ENCODE data around the gene SRGAP2C.
"Not testable (repeated sequence)": the region's sequence is repeated elsewhere in the genome, so short reads cannot be mapped to it uniquely, and the experiment has no call there.

SRGAP2C gene

DNA sequence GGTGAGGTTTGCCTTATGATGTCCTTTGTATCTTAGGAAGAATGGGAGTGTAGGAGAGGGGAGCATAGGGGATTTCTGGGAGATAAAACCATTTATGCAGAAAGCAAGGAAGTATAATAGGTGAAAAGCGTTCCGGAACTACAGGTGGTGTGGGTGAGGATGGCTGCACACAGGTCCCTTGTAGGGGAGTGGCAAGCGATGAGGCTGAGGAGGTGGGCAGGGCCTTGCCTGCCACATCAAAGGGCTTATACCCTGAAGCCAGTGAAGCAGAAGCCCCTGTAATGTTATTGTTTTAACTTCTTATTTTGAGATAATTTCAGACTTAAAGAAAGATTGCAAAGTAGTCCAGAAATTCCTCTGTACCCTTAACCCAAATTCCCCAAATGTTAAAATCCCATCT, 159.6 kb downstream of the SRGAP2C start:
- DNase-seq: not testable (repeated sequence)

DNA sequence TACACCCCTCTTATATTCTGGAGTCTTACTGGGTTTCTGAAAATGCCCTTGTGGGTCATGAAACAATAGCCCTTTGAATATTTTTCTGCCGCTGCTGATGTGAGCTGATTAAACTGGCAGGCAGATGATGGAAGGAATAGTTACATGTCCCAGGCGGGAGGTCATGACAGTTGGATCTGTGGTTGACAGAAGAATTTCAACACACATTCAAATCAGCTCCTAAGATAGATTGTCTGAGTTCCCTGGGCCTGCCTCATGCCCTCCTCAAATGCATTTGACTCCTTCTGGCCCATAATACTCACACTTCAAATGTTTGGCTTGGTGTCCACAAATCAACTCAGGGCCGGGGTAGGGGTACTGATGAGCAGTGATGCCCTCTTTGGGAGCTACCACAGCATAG, 161.9 kb downstream of the SRGAP2C start:
- not testable (repeated sequence) for DNase-seq

DNA sequence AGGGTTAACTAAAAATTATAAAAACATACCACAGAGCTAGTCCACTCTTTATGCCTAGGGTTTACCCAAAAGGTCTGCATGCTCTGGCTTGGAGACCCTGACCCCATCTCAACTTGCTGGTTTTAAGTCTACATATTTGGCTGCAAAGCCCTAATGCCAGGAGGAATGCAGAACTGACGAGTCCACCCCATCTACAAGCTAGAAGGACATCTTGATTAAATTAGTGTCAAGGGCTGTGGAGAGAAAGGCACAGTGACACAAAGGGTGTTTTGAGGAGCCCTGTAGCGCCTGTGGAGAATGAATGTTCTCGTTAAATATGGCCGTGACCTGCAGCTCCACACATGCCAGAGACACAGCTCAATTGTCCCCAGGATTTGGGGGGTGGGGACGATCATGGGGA, 162.7 kb downstream of the SRGAP2C start:
- DNase-seq: not testable (repeated sequence)

DNA sequence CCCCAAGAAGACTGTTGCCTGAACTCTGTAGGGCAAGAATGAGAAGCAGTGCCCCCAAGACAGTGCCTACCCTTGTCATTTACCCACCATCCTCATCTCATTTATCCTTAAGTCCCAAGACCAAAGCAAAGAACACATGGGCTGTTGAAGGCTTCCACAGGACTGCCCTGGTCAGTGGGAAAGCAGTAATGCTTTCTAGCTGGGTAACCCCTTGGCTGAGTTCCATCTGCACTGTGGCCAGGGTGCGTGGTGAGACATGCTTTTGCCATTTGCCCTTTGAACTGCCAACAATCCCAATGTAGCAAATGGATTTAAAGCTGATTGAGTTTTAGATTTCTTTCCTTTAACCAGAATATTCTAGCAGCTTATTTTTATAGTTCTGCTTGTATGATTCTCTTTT, 163.3 kb downstream of the SRGAP2C start:
- not testable (repeated sequence) for DNase-seq

DNA sequence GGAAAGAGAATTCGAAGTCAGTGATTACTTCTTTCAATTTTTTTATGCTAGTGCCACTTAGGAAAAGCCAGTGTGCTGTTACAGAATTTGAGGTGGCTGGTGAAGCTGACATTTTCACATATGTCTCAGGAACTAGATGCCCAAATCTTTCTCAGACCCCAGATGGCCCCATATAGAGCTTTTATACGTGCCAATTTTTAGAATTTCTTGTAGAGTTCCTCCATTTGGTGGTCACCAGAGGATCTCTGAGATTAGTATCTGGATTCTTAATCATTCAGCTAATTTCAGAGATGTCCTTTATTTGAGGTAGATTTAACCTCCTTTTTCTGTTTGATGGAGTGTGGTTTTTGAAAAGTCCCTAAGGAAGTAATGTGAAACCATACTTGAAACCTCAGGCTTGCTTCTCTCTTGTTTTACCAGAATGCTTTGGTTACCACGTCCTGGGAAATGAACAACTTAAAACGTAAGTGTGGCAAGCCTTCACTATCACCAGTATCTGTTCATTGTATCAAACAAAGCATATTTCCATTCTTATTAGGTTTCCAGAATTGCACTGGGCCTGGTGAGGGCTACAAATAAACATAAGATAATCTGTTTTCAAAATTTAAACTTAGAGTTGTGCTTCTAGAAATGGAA, 164.7 kb downstream of the SRGAP2C start:
- DNase-seq: not testable (repeated sequence)

DNA sequence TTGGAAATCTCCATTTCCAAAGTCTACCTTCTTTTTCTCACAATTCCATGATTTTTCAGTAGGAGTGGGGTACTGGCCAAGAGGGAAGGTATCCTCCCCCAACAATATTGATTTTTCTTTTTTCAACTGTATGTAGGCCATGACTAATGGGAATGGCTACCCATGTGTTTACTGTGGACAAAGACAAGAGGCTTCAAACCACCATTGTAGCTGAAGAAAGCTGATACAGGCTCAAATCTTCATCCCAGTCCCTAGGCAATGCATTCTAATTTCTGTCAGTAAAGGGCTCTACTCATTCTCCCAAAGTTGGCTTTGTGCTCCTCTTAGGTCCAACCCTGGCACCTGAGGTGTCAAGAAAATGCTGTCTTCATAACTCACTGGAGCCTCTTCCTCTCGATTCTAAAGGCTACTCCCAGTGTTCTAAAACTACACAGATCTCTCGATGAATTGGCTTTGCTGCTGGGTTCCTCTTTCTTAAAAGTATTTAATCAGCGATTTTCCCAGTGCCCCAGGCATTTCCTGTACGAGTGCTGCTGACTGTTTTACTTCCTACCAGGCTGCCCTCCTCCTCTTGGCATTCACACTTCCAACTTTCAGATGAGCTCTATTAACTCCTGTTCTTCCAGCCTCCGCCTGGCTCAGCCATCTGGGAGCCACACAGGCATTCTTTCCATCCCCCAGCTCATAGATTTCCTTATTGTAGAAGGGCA, 171.1 kb downstream of the SRGAP2C start:
- not testable (repeated sequence) for DNase-seq

DNA sequence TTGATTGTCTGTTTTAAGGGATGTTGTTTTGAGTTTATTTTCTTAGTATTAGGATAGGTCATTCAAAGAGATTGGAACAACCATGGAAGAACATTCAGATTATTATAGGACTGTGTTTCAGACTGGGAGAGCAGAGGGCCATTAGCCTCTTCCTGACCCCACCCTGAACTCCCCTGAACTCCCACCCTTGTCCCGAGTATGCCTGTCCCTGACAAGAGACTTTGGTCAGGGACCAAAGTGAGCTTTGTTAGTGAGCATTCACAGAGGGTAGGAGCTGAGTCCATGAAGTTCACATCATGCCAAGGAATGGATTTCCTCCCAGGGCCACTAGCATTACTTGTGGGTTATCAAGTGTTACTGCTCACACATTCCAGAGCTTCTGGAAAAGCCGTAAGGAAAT, 172.0 kb downstream of the SRGAP2C start:
- DNase-seq: not testable (repeated sequence)

DNA sequence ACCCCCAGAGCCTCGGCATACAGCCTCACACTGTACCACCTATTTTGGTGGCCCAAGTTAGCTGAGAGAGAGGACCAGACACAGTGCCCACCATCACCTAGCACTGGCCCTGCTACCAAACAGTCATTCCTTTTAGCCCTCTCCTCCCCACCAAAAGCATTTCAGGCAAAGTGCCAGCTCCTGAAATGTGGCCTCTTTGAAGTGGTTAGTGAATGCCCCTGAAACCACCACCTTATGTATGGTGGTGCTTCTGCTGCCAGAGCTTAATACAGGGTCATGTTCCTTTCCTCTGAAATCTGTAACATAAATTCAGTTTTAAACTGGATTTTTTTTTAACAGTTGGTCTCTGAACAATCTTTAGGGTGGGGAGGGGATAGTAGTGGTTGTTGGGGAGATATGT, 175.8 kb downstream of the SRGAP2C start:
- not testable (repeated sequence) for DNase-seq

DNA sequence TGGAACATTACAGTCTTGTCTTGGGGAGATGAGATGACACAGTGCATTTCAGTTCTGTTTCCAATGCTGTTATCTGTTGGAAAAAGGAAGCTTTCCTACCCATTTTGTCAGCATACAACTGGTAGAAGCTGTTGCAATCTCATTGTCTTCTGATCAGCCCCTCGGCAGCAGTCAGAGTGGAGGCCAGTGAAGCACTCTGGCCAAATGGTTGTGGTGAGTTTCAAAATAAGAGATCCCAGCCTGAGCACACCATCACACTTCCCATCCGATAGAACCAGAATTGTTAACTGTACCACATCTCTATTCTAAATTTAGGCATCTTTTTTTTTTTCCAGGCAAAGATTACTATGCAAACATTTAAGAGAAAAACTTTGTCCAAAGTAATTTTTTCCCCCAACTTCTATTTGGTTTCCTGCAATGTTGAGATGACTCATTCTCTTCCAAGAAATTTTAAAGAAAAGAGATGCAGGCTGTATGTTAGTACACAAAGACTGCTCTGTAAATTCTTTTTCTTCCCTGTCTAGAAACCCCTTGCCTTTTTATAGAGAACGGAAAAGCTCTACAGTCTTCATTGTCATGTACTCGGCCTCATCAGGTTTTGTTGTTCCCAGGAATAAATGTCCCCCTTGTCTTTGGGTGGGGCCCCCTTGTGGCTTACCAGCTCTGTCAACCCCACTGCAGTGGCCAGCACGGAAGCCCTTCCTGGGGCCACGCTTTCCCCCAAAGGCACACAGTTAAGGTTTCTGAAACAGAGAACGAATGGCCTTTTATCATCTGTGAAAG, 176.9 kb downstream of the SRGAP2C start:
- DNase-seq: not testable (repeated sequence)

DNA sequence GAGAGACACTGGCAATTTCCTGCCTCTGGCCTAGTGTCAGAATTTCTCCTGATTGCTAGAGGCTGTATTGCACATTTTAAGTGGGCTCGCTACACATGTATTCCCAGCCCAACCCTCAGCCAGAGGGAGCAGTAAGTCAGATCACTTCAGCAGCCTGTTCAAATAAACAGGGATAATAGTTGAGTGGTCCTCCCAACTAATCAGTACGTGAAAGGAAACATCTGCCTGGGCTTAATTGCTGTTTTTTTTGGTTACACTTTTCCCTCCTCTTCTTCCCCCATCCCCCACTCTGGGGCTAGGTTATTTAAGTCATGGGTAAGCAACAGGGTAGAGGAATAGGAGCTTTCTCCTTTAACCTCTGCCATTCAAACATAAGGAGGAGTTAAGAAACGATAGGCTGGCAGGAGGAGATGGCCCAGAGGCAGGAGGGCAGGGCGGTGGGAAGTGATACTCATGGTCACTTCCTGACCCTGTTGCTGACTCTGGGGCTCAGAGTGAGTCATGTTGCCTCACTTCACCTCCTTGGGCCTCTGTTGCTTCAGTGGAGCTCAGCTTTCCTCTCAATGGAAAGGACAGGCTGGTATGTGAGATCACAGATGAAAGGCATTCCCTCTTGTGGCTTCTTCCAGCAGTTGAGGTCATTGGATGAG, 177.6 kb downstream of the SRGAP2C start:
- DNase-seq: not testable (repeated sequence)

DNA sequence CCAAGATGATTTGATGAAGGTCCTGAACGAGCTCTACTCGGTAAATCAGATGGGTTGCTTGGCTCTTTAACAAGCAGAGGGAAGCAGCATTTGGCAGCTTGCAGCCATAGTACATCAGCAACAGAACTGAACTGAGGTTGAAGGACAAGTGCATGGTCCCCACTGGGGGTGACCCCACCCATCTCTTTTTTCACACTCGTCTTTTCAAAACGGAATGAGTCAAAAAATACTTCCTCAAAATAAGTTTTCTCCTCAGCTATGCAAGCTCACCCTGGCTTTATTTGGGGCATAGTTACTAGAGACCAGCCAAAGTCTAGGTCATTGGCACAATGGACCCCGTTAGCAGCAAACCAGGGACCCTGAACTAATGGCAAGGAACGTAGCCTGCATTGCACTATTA, 180.5 kb downstream of the SRGAP2C start:
- DNase-seq: not testable (repeated sequence)

DNA sequence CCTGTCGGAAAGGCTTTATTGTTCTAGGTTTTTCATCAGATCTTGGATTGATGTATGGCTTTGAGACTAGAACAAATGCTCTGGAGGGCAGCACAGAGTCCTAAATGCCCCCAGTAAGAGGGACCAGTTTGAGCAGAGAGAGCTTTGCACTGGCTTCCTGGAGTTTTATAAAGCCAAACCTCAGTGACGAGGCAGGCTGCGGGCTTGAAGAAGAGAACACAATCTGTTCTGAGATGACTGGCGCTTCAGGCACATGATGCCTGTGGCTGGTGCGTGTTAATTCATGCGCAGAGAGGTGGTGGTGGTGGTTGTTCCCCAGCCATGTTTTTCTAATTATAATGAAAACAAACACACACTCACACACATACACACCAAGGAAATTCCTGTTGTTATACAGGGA, 180.9 kb downstream of the SRGAP2C start:
- DNase-seq: not testable (repeated sequence)

DNA sequence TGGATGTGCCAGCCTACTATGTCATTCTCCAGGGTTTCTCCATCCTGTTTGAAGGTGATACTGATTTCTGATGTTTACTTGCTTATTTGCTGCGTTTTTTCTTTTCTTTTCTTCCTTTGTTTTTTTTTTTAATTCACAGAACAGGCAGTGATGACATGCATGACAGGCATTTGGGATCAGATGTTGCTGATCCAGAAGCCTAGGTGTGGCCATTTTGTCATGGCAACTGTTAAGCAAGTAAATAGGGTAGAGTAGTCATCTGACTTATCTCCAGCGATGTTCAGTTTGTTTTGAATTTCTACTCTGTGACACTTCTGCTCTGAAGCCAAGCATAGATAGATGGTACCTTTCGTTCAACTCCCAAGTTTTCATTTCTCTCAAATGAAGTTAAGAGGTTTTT, 181.4 kb downstream of the SRGAP2C start:
- not testable (repeated sequence) for DNase-seq

DNA sequence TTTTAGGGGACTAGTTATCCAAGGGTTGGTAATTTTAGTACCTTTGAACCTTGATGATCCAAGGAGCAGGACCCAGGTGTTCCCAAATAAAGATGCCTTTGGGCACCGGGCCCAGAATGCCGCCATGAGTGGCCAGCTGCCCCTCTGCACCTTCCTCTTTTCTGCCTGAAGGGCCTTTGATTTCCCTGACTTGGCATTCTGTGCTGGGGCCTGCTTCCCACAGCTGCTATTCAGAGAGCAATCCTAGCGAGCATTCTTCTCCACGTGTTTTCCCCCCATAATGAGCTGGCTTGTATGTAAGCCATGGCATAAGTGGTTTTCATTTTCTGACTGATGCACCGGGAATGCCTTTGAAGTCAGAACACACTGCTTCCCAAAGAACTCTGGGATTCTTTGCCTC, 184.1 kb downstream of the SRGAP2C start:
- not testable (repeated sequence) for DNase-seq

DNA sequence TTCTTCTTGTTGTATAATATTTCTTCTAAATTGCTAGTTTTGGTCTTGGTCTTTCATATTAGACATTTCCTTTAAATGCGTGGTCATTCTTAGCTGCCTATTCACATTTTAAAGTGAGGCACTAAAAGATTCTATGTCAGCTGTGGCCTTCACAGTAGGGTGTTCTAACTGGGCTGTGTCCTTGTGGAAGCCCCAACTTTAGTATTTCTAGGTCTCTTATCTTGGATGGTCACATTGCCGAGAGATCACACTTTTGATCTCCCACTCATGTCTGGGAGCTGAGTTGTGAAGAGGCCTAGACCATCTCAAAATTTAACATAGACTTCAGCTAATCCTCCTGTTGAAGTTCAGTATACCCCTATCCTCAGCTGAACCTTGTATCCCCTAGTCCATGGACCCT, 185.2 kb downstream of the SRGAP2C start:
- not testable (repeated sequence) for DNase-seq

DNA sequence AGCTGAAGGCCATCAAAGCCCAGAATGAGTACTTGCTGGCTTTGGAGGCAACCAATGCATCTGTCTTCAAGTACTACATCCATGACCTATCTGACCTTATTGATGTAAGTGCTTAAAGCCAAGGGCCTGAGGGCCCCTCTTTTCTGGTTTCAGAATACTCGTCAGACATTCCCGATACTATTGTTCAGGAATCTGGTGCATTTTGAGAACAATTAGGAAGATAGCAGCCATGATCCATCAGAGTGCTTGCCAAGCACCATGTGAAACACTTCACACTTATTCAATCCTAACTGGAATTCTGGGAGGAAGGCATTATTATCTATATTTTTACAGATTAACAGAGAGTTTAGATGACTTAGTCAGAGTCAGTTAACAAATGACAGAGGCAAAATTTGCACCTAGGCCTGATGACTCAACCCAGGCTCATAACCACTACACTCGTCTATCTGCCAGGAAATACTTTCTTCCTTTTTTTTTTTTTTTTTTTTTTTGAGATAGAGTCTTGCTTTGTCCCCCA, 190.1 kb downstream of the SRGAP2C start:
- DNase-seq: not testable (repeated sequence)

DNA sequence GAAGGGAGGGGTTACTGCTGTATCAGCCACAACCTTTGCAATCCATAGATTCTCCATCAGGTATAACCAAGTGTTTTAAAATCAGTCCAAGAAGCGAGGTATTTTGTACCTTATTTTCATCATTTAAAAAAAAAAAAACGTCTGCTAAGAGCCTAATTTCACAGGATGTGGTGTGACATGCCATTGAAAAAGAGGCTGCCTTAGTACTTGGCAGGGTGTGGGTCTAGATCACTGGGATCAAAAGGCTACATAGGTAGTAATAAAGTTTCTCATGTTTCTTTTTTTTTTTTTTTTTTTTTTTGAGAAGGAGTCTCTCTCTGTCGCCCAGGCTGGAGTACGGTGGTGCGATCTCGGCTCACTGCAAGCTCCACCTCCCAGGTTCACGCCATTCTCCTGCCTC, 192.2 kb downstream of the SRGAP2C start:
- DNase-seq: not testable (repeated sequence)

DNA sequence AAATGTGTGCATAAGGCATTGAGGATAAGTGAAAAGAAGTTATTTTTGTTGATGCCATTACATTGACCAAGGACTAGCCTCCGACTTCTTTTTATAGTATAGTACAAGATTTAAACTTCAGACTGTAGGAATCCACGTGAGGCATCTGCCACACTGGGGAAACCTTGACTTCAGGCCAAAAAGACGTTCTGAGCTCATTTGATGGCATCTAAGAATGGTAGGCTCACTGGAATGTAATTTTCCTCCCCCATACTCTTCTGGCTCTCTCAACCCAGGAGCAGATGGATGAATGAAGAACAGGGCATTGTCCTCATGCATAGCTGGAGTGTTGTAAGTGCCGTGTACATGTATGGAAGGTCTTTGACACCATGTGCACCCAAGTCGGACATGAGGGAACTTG, 194.0 kb downstream of the SRGAP2C start:
- not testable (repeated sequence) for DNase-seq

DNA sequence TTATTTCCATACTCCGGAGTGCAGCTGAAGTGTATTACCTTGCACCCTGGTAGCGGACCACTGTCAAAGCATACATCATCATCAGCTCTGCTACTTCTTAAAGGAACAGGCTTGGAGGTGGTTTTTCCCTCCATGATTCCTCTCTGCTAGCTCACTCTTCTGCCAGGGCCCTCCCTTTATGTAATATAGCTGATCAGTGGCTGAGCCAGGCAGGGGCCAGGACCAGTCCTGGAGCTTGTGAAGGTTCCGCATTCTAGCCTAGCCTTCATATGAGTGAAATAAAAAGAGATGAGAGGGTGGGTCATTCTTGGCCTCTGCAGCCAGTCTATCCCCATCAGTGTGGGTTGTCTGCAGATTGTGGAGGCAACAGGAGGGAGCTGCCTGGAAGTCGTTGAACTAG, 200.0 kb downstream of the SRGAP2C start:
- DNase-seq: not testable (repeated sequence)

DNA sequence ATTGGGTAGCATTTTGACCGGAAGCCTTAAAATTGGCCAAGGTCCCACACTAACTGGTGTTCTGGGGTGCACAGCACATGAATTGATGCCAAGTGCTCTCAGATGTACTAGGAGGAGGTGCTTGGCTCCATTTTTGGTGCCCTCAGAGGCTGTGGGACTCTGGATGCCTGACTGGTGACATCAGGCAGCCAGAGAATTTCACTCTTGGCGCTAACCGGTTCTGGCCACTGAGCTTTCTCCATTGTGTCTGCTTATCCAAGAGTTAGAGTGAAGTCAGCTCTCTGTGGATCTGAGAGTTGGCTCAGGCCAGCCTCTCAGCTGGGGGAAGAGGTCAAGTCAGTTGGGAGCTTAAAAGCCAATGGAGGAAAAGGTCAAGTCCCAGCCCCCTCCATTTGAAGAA, 200.4 kb downstream of the SRGAP2C start:
- DNase-seq: not testable (repeated sequence)

DNA sequence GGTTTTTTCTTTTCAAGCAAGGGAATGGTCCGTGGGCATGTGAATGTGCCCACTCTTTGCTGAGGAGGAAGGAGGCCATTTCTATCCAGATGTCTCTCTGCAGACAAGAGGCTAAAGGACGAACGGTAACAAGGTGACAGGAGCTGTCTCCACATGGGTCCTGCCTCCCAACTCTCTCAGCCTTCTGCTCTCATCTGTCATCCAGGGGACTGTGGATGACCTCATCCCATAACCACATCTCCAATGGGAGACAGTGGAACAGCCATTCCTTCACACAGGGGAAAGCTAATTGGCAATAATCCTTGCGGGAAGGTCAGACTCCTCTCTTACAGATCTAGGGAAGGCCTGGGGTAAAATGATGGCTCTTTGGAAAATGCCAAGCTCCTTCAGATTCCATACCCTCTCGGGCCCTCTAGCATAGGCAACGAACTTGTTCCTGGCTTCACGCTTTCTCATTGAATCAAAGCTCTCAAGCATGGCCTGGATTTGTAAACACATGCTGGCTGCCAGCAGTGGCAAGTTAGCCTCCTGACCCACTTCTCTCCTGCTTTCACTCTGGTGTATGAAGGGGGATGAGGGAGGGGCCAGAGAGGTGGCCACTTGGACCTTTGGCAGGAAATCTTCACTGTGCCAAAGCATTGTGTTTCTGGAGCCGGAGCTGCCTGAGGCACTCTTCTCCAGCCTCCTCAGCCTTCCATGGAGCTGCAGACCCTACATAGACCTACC, 201.0 kb downstream of the SRGAP2C start:
- not testable (repeated sequence) for DNase-seq

DNA sequence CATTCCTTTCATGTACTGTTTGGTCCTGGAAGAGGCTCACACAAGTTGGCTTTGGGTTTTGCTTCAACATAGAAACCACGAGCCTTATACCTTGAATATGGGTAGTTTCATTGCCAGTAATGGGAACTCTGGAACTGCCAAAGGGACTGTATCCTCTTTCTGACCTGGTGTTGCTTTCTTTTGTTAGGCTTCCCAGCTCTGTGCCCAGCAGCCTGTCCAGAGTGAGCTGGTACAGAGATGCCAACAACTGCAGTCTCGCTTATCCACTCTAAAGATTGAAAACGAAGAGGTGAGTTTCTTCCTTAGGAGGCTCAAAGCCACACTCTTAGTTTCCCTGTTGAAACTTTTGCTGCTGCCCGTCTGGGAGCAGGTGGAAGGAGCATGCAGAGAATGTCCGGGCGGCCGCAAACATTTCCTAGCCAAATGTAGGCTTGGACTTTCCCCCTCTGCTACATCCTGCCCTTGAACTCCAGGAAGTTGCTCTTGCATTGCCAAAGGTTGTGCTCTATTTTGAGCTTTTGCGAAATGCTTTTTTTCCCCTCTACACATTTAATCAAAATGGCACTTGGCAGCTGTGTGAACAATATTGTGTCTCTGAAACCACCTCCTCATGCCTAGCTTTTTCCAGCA, 201.7 kb downstream of the SRGAP2C start:
- DNase-seq: not testable (repeated sequence)

All from NCI-H1092 treated with DMSO at 0.1 percent for 48 hours (cell line).